CD4-positive, alpha-beta T cell (primary cell): ENCODE measurements around the gene GNGT1. TPM values are rescaled to one million over a fixed set of nuclear protein-coding genes. Genes with fewer than 3 reads are reported as not detected.

Experiments
- ATAC-seq: fragments of 200-7000 bp; cut with Tn5 transposase; one replicate; pipeline ENCODE4 v1.10.0; 2022; ENCODE audit warnings: mild to moderate bottlenecking; ENCODE audit not compliant: poor library complexity
- CTCF ChIA-PET: fragments of 350-600 bp; sonication (Branson Sonifier 250); formaldehyde crosslinking; loops from one replicate; lab custom pipeline; 2021; ENCODE audit warnings: antibody characterized with exemption, inconsistent platforms; lab: Charles Lee
- POLR2A ChIA-PET: fragments of 350-600 bp; sonication (Branson Sonifier 250); formaldehyde crosslinking; loops from one replicate; lab custom pipeline; 2021; ENCODE audit warnings: antibody characterized with exemption, inconsistent platforms; lab: Charles Lee
- DNase-seq, 14 experiments: peaks; one replicate each; pipeline ENCODE4 v3.0.0-alpha.2; 2013 to 2020; ENCODE audit warnings: mixed read lengths in 2 of 14
- H3K27ac ChIP-seq, 2 donors: one replicate each; pipeline versions ENCODE4 v1.5.1 to v1.7.0; 2013; ENCODE audit warnings: low read length in 2 of 2, low read depth in 1 of 2, mild to moderate bottlenecking in 1 of 2
- H3K27me3 ChIP-seq, 2 experiments: 1 replicate in 1 of 2; 2 replicates in 1 of 2; pipeline versions ENCODE4 v1.6.1 to v1.7.0; 2013; ENCODE audit warnings: low read length in 2 of 2, control low read depth in 1 of 2, mild to moderate bottlenecking in 1 of 2, moderate library complexity in 1 of 2; ENCODE audit not compliant: insufficient read depth in 2 of 2, control insufficient read depth in 1 of 2
- H3K36me3 ChIP-seq: one replicate; pipeline ENCODE4 v1.6.1; 2013; ENCODE audit warnings: low read length, control low read depth; ENCODE audit not compliant: insufficient read depth
- H3K4me1 ChIP-seq: one replicate; pipeline ENCODE4 v1.6.1; 2013; ENCODE audit warnings: low read length, control low read depth; ENCODE audit not compliant: insufficient read depth
- H3K4me3 ChIP-seq: one replicate; pipeline ENCODE4 v1.5.1; 2013; ENCODE audit warnings: mild to moderate bottlenecking, low read length, moderate library complexity
- H3K9me3 ChIP-seq, 2 experiments: 1 replicate in 1 of 2; 2 replicates in 1 of 2; pipeline versions ENCODE4 v1.6.1 to v1.7.0; 2013; ENCODE audit warnings: low read length in 2 of 2, mild to moderate bottlenecking in 2 of 2, control low read depth in 1 of 2, moderate library complexity in 1 of 2; ENCODE audit not compliant: control insufficient read depth in 1 of 2, insufficient read depth in 1 of 2
- H3K27ac Mint-ChIP-seq: one replicate; pipeline ENCODE4 v1.8.0; 2020; ENCODE audit warnings: mixed read lengths
- H3K27me3 Mint-ChIP-seq: one replicate; pipeline ENCODE4 v1.8.0; 2021; ENCODE audit warnings: mixed read lengths
- H3K36me3 Mint-ChIP-seq: one replicate; pipeline ENCODE4 v1.8.0; 2021; ENCODE audit warnings: low read depth, mixed read lengths
- H3K4me1 Mint-ChIP-seq: one replicate; pipeline ENCODE4 v1.8.0; 2021; ENCODE audit warnings: low read depth, mixed read lengths
- H3K4me3 Mint-ChIP-seq: one replicate; pipeline ENCODE4 v1.8.0; 2020; ENCODE audit warnings: mild to moderate bottlenecking, mixed read lengths
- H3K9me3 Mint-ChIP-seq: one replicate; pipeline ENCODE4 v1.8.0; 2020; ENCODE audit warnings: mixed read lengths
- intact Hi-C, 2 experiments: fragments of 100-400 bp; cut with DNase I in 1 of 2; cut with micrococcal nuclease in 1 of 2; formaldehyde crosslinking; loops; one replicate each; pipeline versions ENCODE4 v1.15.1 to v1.9.0; 2023 to 2025; cut with DNase I, micrococcal nuclease
- total RNA-seq, 174 experiments: library from RNA in 2 of 174; stranded (reverse) in 2 of 174; gene quantifications; one replicate each; pipeline ENCODE4 v1.2.3 and lab custom pipeline; 2021 to 2026
- TF ChIP-seq, protein P1 (sequence below): fragments of 200-600 bp; IDR thresholded peaks from one replicate; pipeline ENCODE4 v1.8.0; 2022; ENCODE audit warnings: antibody characterized with exemption, mild to moderate bottlenecking

GNGT1 gene
- total RNA-seq, 2 experiments from 2014 or later = not detected

GRCh38 chr7:93882468-93882867 is 23.9 kb upstream of the GNGT1 start:
- H3K27ac ChIP-seq = no peak overlapping the region
- peaks cover under 1% of the 10 kb centered on the region for H3K27me3 Mint-ChIP-seq
- no peak overlapping the region for H3K4me3 Mint-ChIP-seq
- H3K9me3 ChIP-seq = no peaks in the 10 kb centered on the region
- peaks cover 4% of the 10 kb centered on the region for H3K9me3 Mint-ChIP-seq
- H3K4me3 ChIP-seq = no peak overlapping the region
- TF ChIP-seq, protein P1, sequence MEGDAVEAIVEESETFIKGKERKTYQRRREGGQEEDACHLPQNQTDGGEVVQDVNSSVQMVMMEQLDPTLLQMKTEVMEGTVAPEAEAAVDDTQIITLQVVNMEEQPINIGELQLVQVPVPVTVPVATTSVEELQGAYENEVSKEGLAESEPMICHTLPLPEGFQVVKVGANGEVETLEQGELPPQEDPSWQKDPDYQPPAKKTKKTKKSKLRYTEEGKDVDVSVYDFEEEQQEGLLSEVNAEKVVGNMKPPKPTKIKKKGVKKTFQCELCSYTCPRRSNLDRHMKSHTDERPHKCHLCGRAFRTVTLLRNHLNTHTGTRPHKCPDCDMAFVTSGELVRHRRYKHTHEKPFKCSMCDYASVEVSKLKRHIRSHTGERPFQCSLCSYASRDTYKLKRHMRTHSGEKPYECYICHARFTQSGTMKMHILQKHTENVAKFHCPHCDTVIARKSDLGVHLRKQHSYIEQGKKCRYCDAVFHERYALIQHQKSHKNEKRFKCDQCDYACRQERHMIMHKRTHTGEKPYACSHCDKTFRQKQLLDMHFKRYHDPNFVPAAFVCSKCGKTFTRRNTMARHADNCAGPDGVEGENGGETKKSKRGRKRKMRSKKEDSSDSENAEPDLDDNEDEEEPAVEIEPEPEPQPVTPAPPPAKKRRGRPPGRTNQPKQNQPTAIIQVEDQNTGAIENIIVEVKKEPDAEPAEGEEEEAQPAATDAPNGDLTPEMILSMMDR = no peak
- no peaks in the 10 kb centered on the region for H3K36me3 ChIP-seq
- intact Hi-C loops = no loop called here
- no peaks in the 10 kb centered on the region for H3K27me3 ChIP-seq
- H3K4me1 Mint-ChIP-seq = no peaks in the 10 kb centered on the region
- no peaks in the 10 kb centered on the region for H3K36me3 Mint-ChIP-seq
- H3K27ac Mint-ChIP-seq = no peak overlapping the region
- no peaks in the 10 kb centered on the region for H3K4me1 ChIP-seq
- CTCF ChIA-PET = no interaction called here
- no peak for DNase-seq
- ATAC-seq = no peak
- POLR2A ChIA-PET = no interaction called here

DNA sequence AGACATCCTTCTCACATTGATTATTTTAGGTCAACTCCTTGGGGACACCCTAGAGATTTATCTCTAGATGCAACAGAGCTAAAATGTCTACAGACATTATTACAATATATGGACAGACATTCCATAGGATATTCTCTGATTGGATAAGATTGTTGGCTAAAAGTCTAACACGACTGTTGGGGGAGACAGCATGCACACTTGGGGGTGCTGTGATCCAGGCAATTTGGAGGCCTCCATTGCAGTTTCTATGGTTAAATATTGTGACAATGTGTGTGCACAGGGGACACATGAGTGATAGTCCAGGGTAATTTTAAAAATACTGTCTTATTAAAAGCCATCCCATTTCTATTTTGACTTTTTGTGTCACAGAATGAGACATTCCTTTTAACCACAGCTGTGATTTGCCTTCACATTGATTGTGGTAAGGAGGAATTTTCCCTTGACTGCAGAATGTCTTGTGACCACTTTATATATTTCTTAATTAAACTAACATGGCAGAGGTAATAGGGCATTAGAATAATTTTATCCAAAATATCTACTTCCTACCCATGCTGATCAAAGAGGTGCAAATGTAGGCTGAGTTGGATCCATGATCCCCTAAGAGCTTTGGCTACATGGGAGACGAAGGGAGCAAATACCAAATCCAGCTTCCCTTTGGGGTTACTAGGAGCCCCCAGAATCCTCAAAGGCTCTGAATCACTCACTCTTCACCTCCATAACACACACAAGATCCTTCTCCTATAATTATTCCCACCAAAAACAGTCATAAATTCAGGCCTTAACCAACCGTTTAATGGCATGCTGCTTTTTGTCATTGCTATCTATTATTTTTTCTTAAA is 23.1 kb upstream of the GNGT1 start:
- no peak overlapping the region for H3K27ac ChIP-seq
- H3K36me3 ChIP-seq = no peaks in the 10 kb centered on the region
- no peak for ATAC-seq
- ChIA-PET CTCF (no interaction called here), POLR2A (no interaction called here)
- DNase-seq = no peak
- Mint-ChIP-seq H3K4me3 (no peak overlapping the region), H3K27ac (no peak overlapping the region), H3K4me1 (no peaks in the 10 kb centered on the region), H3K36me3 (no peaks in the 10 kb centered on the region), H3K9me3 (peaks cover 4% of the 10 kb centered on the region), H3K27me3 (peaks cover 9% of the 10 kb centered on the region)
- H3K4me1 ChIP-seq = no peaks in the 10 kb centered on the region
- TF ChIP-seq, protein P1 = no peak
- intact Hi-C loops = no loop called here
- H3K9me3 ChIP-seq = no peaks in the 10 kb centered on the region
- H3K4me3 ChIP-seq = no peak overlapping the region
- no peaks in the 10 kb centered on the region for H3K27me3 ChIP-seq

GRCh38 chr7:93883917-93884345 is 22.4 kb upstream of the GNGT1 start:
- H3K27me3 ChIP-seq = peaks cover 0 to under 1% of the 10 kb centered on the region in 2 experiments
- POLR2A ChIA-PET = no interaction called here
- no peak overlapping the region for H3K27ac ChIP-seq
- Mint-ChIP-seq H3K9me3 (peaks cover 4% of the 10 kb centered on the region), H3K4me1 (no peaks in the 10 kb centered on the region), H3K36me3 (no peaks in the 10 kb centered on the region), H3K27ac (no peak overlapping the region), H3K4me3 (no peak overlapping the region), H3K27me3 (peaks cover 15% of the 10 kb centered on the region)
- CTCF ChIA-PET = no interaction called here
- no peak overlapping the region for H3K4me3 ChIP-seq
- no peaks in the 10 kb centered on the region for H3K4me1 ChIP-seq
- TF ChIP-seq, protein P1 = no peak
- no peaks in the 10 kb centered on the region for H3K36me3 ChIP-seq
- intact Hi-C loops = no loop called here
- DNase-seq (no peak), ATAC-seq (no peak)
- no peaks in the 10 kb centered on the region for H3K9me3 ChIP-seq
